ENCODE data around the gene DMC1.

DMC1 gene

DNA sequence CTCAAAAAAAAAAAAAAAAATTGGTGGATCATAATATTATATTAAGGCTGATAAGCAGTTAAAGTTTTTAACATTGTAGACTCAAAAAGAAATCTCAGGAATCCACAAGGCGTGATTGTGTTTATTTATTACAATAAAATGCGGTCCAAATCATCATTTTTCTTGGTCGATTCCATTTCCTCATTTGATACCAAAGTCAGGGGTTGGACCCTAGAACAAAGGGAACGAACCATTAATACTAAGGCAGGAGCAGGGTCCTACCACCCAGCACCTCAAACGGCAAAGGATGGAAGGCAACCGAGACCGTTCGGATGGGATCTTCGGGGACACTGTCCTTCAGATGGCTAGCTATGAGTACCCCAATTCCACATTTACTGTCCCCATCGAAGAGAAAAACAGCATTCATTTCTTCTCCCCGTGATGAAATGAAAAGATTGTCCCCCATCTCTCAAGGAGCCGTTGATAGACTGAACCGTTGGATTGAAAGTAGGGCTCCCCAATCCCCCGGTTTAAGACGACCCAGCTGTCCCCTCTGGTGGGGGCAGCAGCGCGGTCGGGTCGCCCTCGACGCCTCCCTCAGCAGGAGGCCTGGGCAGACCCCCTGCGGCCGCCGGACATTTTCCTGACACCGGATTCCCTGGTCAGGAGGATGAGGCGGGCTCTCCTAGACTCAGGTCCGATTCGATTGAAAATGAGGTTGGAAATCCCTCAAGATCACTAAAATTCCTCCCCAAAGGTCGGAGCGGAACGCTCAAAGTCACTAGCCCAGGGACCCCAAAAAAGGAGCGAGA lies 607 bp downstream of the DMC1 start:
- TF ChIP-seq, protein P1, sequence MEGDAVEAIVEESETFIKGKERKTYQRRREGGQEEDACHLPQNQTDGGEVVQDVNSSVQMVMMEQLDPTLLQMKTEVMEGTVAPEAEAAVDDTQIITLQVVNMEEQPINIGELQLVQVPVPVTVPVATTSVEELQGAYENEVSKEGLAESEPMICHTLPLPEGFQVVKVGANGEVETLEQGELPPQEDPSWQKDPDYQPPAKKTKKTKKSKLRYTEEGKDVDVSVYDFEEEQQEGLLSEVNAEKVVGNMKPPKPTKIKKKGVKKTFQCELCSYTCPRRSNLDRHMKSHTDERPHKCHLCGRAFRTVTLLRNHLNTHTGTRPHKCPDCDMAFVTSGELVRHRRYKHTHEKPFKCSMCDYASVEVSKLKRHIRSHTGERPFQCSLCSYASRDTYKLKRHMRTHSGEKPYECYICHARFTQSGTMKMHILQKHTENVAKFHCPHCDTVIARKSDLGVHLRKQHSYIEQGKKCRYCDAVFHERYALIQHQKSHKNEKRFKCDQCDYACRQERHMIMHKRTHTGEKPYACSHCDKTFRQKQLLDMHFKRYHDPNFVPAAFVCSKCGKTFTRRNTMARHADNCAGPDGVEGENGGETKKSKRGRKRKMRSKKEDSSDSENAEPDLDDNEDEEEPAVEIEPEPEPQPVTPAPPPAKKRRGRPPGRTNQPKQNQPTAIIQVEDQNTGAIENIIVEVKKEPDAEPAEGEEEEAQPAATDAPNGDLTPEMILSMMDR (IDR thresholded peaks at IDR 0.05; ENCODE audit: control extremely low read depth, extremely low read depth, low read depth, missing control alignments) = no peak
- no peak for DNase-seq (ENCODE audit: extremely low spot score)
- POLR2A ChIA-PET = no interaction called here
- CTCF ChIA-PET = interaction anchor here (1.2 kb wide), 1 partner anchor 11 kb away, joined by 3 read pairs; no protein-coding TSS in a partner anchor

DNA sequence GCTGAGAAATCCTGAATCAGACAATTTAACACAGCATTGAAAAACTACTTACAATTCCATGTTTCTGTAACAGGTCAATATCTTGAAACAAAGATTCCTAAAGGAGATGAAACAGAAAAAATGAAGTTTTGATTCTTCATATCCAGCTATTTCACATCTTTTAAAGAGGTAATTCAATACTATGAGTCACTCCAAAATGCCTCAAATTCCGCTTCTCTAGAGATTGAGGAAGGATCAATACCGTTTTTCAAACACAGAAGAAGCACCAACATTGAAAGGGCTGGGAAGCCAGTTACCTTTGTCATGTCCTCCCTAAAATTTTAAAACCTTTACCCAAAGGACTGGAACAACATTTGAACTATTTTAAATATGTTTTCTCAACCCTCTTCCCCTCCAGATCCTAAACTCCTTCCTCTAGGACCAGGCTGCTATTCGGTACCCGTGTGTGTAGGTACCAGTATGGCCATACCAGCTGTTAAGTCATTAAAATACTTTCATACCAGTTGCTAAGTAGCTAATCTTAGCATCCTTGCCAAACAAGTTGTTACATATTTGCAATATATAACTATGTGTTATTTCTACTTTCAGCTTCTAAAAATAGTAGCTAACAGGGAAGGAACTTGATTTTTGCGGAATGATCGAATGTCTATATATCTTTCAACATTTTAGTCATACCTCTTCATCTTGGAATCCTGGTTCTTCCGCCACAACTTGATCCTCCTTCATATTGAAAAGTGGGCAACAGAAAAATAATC lies 2.3 kb downstream of the DMC1 start:
- no peak for DNase-seq (ENCODE audit: extremely low spot score)
- ChIA-PET CTCF (interaction anchor here (0.9 to 1.4 kb wide), 4 partner anchors 11 to 515 kb away, joined by 3 to 6 read pairs (median 4); no protein-coding TSS in a partner anchor), POLR2A (no interaction called here)
- TF ChIP-seq, protein P1 (IDR thresholded peaks at IDR 0.05; ENCODE audit: control extremely low read depth, extremely low read depth, low read depth, missing control alignments) = no peak

DNA sequence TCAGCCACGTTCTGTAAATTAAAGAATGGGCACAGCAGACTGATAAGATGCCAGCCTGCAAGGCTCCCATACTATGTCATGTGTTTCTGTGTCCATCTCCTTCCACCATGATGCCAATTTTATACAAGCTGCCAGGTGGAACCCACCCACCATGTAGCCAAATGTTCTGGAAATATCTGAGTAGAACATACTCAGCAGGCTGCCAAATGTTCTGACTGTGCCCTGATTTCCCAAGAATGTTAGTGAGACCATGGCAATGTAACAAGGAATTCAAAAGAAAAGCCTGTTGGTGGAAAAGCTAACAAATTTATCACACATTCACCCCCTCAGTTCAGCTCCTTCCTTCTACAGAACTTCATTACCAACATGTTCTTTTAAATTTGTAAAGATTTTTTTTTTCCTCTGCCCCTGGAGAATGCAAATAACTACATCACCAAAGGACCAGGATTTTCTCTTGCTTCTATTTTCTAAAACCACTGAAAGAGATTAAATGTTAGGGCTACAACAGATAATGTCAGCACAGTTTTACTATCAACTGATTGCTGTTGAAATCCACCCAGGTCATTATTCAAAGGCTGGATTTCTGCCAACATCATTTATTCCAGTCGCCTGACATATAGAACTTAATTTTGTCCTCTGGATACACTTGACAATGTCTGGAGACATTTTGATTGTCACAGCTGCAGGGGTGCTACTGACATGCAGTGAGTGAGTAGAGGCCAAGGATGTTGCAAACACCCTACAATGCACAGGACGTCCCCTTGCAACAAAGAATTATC lies 3.1 kb downstream of the DMC1 start:
- CTCF ChIA-PET = interaction anchor here (0.9 to 1.8 kb wide), 3 partner anchors 9 to 115 kb away, joined by 3 to 4 read pairs (median 3); partner anchors contain the start of gene TOMM22
- TF ChIP-seq, protein P1 (IDR thresholded peaks at IDR 0.05; ENCODE audit: control extremely low read depth, extremely low read depth, low read depth, missing control alignments) = no peak
- POLR2A ChIA-PET = no interaction called here
- DNase-seq (ENCODE audit: extremely low spot score) = no peak

DNA sequence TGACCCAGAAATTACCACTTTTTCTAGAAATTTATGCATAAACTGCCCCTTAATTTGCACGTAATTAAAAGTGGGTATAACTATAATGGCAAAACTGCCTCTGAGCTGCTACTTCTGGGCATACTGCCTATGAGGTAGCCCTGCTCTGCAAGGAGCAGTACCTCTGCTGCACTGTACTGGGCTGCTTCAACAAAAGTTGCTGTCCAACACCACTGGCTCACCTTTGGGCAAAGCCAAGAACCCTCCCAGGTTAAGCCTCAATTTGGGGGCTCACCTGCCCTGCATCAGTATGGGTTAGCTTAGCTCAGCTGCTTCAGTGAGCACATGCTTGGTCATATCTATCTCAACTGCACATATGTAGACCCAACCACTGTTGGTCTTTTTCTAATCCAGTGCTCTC lies 4.5 kb downstream of the DMC1 start:
- ChIA-PET CTCF (interaction anchor here (1.5 to 1.8 kb wide), 2 partner anchors 11 to 451 kb away, joined by 4 read pairs; no protein-coding TSS in a partner anchor), POLR2A (no interaction called here)
- DNase-seq (ENCODE audit: extremely low spot score) = no peak
- TF ChIP-seq, protein P1 (IDR thresholded peaks at IDR 0.05; ENCODE audit: control extremely low read depth, extremely low read depth, low read depth, missing control alignments) = no peak

DNA sequence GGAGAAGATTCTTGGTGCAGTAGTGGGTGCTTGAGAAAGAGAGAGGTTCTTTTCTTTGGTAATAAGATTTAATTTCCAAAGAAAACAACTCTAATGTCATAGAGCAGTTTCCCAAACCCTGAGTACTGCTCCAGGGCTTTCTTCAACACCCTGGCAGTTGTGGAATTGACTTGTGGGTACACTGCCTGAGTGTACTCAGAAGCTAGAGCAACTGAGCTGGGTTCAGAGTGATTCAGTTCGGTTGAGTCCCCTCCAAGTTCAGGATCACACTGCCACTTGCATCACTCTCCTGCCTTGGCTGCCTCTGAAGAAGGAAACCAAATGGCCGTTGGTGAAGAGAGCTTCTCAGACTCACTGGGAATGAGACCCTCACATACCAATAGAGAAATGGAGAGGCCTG lies 5.3 kb downstream of the DMC1 start:
- TF ChIP-seq, protein P1 (IDR thresholded peaks at IDR 0.05; ENCODE audit: control extremely low read depth, extremely low read depth, low read depth, missing control alignments) = no peak
- ChIA-PET CTCF (interaction anchor here (1.2 to 1.8 kb wide), 4 partner anchors 11 to 450 kb away, joined by 3 to 4 read pairs (median 4); no protein-coding TSS in a partner anchor), POLR2A (interaction anchor here (0.6 kb wide), 1 partner anchor 35 kb away, joined by 3 read pairs; no protein-coding TSS in a partner anchor)
- no peak for DNase-seq (ENCODE audit: extremely low spot score)

DNA sequence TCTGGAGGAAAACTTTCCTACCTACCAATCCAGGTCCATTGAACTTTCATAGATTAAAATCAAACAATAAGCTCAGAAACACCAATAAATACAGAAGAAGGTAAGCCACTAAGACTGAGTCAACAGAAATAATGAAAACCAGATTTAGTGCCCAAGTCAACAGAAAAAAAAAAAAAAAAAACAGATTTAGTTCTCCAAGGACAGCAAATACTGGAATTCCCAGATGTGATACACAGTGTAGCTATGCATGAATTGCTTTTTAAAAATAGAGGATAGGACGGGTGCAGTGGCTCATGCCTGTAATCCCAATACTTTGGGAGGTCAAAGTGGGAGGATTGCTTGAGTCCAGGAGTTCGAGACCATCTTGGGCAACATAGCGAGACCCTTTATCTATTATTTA lies 15.7 kb downstream of the DMC1 start:
- CTCF ChIA-PET = interaction anchor here (0.7 to 1.6 kb wide), 5 partner anchors 10 to 502 kb away, joined by 3 to 4 read pairs (median 3); no protein-coding TSS in a partner anchor
- no peak for DNase-seq (ENCODE audit: extremely low spot score)
- POLR2A ChIA-PET = no interaction called here
- TF ChIP-seq, protein P1 (IDR thresholded peaks at IDR 0.05; ENCODE audit: control extremely low read depth, extremely low read depth, low read depth, missing control alignments) = no peak
